Loucy (cell line): ENCODE measurements around the gene POU2F2.

Experiments used
- H2AFZ ChIP-seq: fragments of 200-600 bp; sonication (generic); 2 replicates; pipeline ENCODE4 v1.6.0; 2016; ENCODE audit warnings: antibody characterized with exemption, mild to moderate bottlenecking, low read length, moderate library complexity
- H3F3A ChIP-seq: fragments of 200-600 bp; 2 replicates; pipeline ENCODE4 v1.6.0; 2016; ENCODE audit warnings: antibody characterized with exemption, low read depth, mild to moderate bottlenecking
- H3K27me3 ChIP-seq: fragments of 200-600 bp; sonication (generic); 2 replicates; pipeline ENCODE4 v1.6.1; 2014; ENCODE audit warnings: low read length, mild to moderate bottlenecking; ENCODE audit not compliant: insufficient read depth, poor library complexity, severe bottlenecking
- H3K36me3 ChIP-seq: fragments of 200-600 bp; sonication (generic); 2 replicates; pipeline ENCODE4 v1.6.1; 2016; ENCODE audit warnings: low read length; ENCODE audit not compliant: insufficient read depth
- H3K4me1 ChIP-seq: fragments of 200-600 bp; sonication (generic); 2 replicates; pipeline ENCODE4 v1.5.1; 2014; ENCODE audit warnings: low read length, mild to moderate bottlenecking; ENCODE audit not compliant: insufficient read depth, poor library complexity, severe bottlenecking
- H3K4me2 ChIP-seq: fragments of 200-600 bp; sonication (generic); 2 replicates; pipeline ENCODE4 v1.6.0; 2014; ENCODE audit warnings: antibody characterized with exemption, low read length, low read depth, mild to moderate bottlenecking; ENCODE audit not compliant: poor library complexity, severe bottlenecking
- H3K4me3 ChIP-seq: fragments of 200-600 bp; sonication (generic); 2 replicates; pipeline ENCODE4 v1.5.1; 2014; ENCODE audit warnings: low read length, mild to moderate bottlenecking, mixed read lengths; ENCODE audit not compliant: poor library complexity, severe bottlenecking
- H3K79me2 ChIP-seq: fragments of 200-600 bp; sonication (generic); 2 replicates; pipeline ENCODE4 v1.6.1; 2014; ENCODE audit warnings: low read length; ENCODE audit not compliant: insufficient read depth
- H3K9ac ChIP-seq: fragments of 200-600 bp; sonication (generic); 2 replicates; pipeline ENCODE4 v1.6.0; 2014; ENCODE audit warnings: mild to moderate bottlenecking, low read depth, low read length, moderate library complexity; ENCODE audit not compliant: poor library complexity, severe bottlenecking
- H3K9me2 ChIP-seq: fragments of 200-600 bp; sonication (generic); replicated peaks from 2 replicates; pipeline ENCODE4 v1.6.1; 2016; ENCODE audit warnings: low read depth, low read length, mixed read lengths
- H3K9me3 ChIP-seq: fragments of 200-600 bp; sonication (generic); 2 replicates; pipeline ENCODE4 v1.6.1; 2014; ENCODE audit warnings: mild to moderate bottlenecking, antibody characterized with exemption, low read length, low read depth; ENCODE audit not compliant: insufficient read depth
- H4K20me1 ChIP-seq: fragments of 200-600 bp; sonication (generic); 2 replicates; pipeline ENCODE4 v1.6.0; 2014; ENCODE audit warnings: antibody characterized with exemption, low read length, mild to moderate bottlenecking; ENCODE audit not compliant: insufficient read depth, poor library complexity, severe bottlenecking
- CTCF ChIP-seq: fragments of 200-600 bp; sonication (generic); conservative IDR thresholded peaks from 2 replicates; pipeline ENCODE4 v1.5.1; 2014; ENCODE audit warnings: mild to moderate bottlenecking, antibody characterized with exemption, low read length
- EZH2phosphoT487 ChIP-seq: fragments of 200-600 bp; IDR thresholded peaks from 2 replicates; pipeline ENCODE4 v1.6.1; 2018; ENCODE audit warnings: antibody characterized with exemption, mild to moderate bottlenecking, moderate library complexity, borderline replicate concordance

Gene POU2F2

GRCh38 chr19:42159942-42160341, 27.7 kb upstream of the POU2F2 start:
- H3K9ac ChIP-seq = no peak overlapping the region
- no peaks in the 10 kb centered on the region for H3K4me1 ChIP-seq
- H3K9me2 ChIP-seq = no peaks in the 10 kb centered on the region
- no peaks in the 10 kb centered on the region for H4K20me1 ChIP-seq
- TF ChIP-seq CTCF = no peak
- no peak for TF ChIP-seq EZH2phosphoT487
- H3K4me3 ChIP-seq = no peak overlapping the region
- no peak overlapping the region for H2AFZ ChIP-seq
- no peaks in the 10 kb centered on the region for H3K36me3 ChIP-seq
- no peaks in the 10 kb centered on the region for H3K27me3 ChIP-seq
- no peaks in the 10 kb centered on the region for H3K79me2 ChIP-seq
- H3K9me3 ChIP-seq = no peaks in the 10 kb centered on the region
- H3F3A ChIP-seq = no peaks in the 10 kb centered on the region
- H3K4me2 ChIP-seq = no peak overlapping the region

GRCh38 chr19:42158926-42159325, 26.7 kb upstream of the POU2F2 start:
- no peak overlapping the region for H3K9ac ChIP-seq
- peaks cover 5% of the 10 kb centered on the region for H3K4me1 ChIP-seq
- no peaks in the 10 kb centered on the region for H3K9me3 ChIP-seq
- no peak overlapping the region for H3K4me2 ChIP-seq
- no peaks in the 10 kb centered on the region for H3K79me2 ChIP-seq
- H3K36me3 ChIP-seq = no peaks in the 10 kb centered on the region
- H3K9me2 ChIP-seq = no peaks in the 10 kb centered on the region
- H3K4me3 ChIP-seq = no peak overlapping the region
- no peaks in the 10 kb centered on the region for H3K27me3 ChIP-seq
- no peak overlapping the region for H2AFZ ChIP-seq
- H3F3A ChIP-seq = no peaks in the 10 kb centered on the region
- no peak for TF ChIP-seq EZH2phosphoT487
- no peaks in the 10 kb centered on the region for H4K20me1 ChIP-seq

- Histone ChIP-seq H3K4me1 (peaks cover 5% of the 10 kb centered on the region), H4K20me1 (no peaks in the 10 kb centered on the region), H3K9ac (no peak overlapping the region), H3F3A (no peaks in the 10 kb centered on the region), H3K9me3 (no peaks in the 10 kb centered on the region), H3K27me3 (no peaks in the 10 kb centered on the region), H2AFZ (no peak overlapping the region), H3K36me3 (no peaks in the 10 kb centered on the region), H3K79me2 (no peaks in the 10 kb centered on the region), H3K9me2 (no peaks in the 10 kb centered on the region), H3K4me2 (no peak overlapping the region), H3K4me3 (no peak overlapping the region)
- TF ChIP-seq CTCF (no peak), EZH2phosphoT487 (no peak)
Observed at GRCh38 chr19:42156571-42156970, 24.3 kb upstream of the POU2F2 start.

GRCh38 chr19:42155796-42156195, 23.6 kb upstream of the POU2F2 start:
- no peak overlapping the region for H2AFZ ChIP-seq
- no peak overlapping the region for H3K9ac ChIP-seq
- H3F3A ChIP-seq = no peaks in the 10 kb centered on the region
- H3K36me3 ChIP-seq = no peaks in the 10 kb centered on the region
- peaks cover 5% of the 10 kb centered on the region for H3K4me1 ChIP-seq
- H3K27me3 ChIP-seq = no peaks in the 10 kb centered on the region
- no peaks in the 10 kb centered on the region for H4K20me1 ChIP-seq
- no peak overlapping the region for H3K4me3 ChIP-seq
- no peaks in the 10 kb centered on the region for H3K9me2 ChIP-seq
- H3K9me3 ChIP-seq = no peaks in the 10 kb centered on the region
- H3K79me2 ChIP-seq = no peaks in the 10 kb centered on the region
- no peak overlapping the region for H3K4me2 ChIP-seq
- no peak for TF ChIP-seq CTCF
- TF ChIP-seq EZH2phosphoT487 = no peak
